Fibroblast of villous mesenchyme (primary cell): ENCODE data around the gene EIPR1. TPM values are rescaled to one million over a fixed set of nuclear protein-coding genes. Genes with fewer than 3 reads are reported as not detected.

Source experiments
- DNase-seq: peaks from one replicate; pipeline ENCODE4 v3.0.0-alpha.2; 2010; ENCODE audit warnings: low read depth
- H3K4me3 ChIP-seq: 2 replicates; pipeline ENCODE4 v1.5.1; 2011; ENCODE audit warnings: low read depth, mild to moderate bottlenecking, low read length
- CTCF ChIP-seq: IDR thresholded peaks from 2 replicates; pipeline ENCODE4 v1.5.1; 2012; ENCODE audit warnings: low read depth, mild to moderate bottlenecking, low read length; ENCODE audit not compliant: insufficient read depth
- total RNA-seq: library from RNA; depleted of rRNA; stranded (reverse); fragments of >200 nt; gene quantifications from 2 replicates; pipeline ENCODE4 v1.2.3, GENCODE V29; 2012

EIPR1 gene
- total RNA-seq, 1 donor, result 32.4 TPM

GRCh38 chr2:3174626-3175567 is 202.7 kb downstream of the EIPR1 start:
- no peak for TF ChIP-seq CTCF
- no peak for DNase-seq
- no peak overlapping the region for H3K4me3 ChIP-seq

GRCh38 chr2:3173031-3173430 is 204.6 kb downstream of the EIPR1 start:
- H3K4me3 ChIP-seq, result no peak overlapping the region
- DNase-seq, result peak; percentile 8
- no peak for TF ChIP-seq CTCF

GRCh38 chr2:3172265-3172935 is 205.2 kb downstream of the EIPR1 start:
- no peak for DNase-seq
- no peak overlapping the region for H3K4me3 ChIP-seq

GRCh38 chr2:3171564-3172264 is 205.9 kb downstream of the EIPR1 start:
- no peak for DNase-seq
- H3K4me3 ChIP-seq, result no peak overlapping the region
- TF ChIP-seq CTCF, result no peak

More at GRCh38 chr2:3172265-3172935, 205.2 kb downstream of the EIPR1 start:
- TF ChIP-seq CTCF, result no peak

GRCh38 chr2:3170792-3171455 is 206.7 kb downstream of the EIPR1 start:
- DNase-seq, result no peak
- no peak for TF ChIP-seq CTCF
- H3K4me3 ChIP-seq, result no peak overlapping the region
